Urothelium cell line (cell line): ENCODE results near the gene BEAN1.

Experiments
- DNase-seq: peaks from one replicate; pipeline ENCODE4 v3.0.0; 2011; ENCODE audit warnings: low spot score, mixed read lengths
- FAIRE-seq: peaks from 2 replicates; lab custom pipeline; 2011; peaks lifted over from hg19 to GRCh38; lab: Jason Lieb, UNC

The BEAN1 gene

GRCh38 chr16:66517586-66518263 is 90.6 kb downstream of the BEAN1 start:
- no peak for DNase-seq

DNA sequence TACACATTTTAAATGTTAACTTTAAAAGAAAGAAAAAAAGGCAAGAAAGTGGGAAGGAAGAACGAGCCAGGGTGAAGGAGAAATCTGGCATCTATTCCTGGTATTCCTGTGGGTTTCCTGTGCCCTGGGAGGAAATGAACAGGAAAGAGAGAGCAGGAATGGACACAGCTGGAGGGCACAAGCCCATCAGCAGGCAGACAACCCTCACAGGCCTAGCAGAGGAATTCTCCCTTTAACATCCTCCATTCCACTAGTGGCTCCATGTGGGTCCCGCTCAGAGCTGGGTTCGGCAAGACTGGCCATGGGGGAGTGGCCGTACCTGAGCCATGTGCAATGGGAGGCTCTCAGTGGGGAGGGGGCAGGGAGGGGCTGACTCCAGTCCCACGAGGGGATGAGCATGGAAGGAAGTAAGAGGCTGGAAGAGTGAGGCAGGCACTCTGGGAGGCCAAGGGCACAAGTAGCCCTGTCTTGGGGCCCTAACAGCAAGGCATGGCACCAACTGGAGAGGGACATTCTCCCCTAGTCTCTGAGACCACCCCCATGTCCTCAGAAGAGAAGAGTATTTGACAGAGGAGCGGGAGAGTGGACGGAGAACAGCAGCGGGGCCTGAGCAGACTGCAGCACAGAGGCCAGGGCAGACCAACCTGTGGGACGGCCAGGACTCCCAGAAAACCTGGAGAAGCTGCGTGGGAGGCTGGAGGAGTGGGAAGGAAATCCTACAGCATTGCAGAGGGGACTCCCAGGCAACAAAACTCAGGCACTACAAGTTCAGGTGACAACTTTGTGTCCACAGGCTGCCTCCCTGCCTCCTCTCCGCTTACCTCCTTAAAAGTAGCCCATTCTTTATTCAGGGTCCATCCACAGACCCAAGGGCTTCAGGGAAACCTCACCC is 92.6 kb downstream of the BEAN1 start:
- no peak for FAIRE-seq

More at GRCh38 chr16:66517586-66518263, 90.6 kb downstream of the BEAN1 start:
- FAIRE-seq: no peak

DNA sequence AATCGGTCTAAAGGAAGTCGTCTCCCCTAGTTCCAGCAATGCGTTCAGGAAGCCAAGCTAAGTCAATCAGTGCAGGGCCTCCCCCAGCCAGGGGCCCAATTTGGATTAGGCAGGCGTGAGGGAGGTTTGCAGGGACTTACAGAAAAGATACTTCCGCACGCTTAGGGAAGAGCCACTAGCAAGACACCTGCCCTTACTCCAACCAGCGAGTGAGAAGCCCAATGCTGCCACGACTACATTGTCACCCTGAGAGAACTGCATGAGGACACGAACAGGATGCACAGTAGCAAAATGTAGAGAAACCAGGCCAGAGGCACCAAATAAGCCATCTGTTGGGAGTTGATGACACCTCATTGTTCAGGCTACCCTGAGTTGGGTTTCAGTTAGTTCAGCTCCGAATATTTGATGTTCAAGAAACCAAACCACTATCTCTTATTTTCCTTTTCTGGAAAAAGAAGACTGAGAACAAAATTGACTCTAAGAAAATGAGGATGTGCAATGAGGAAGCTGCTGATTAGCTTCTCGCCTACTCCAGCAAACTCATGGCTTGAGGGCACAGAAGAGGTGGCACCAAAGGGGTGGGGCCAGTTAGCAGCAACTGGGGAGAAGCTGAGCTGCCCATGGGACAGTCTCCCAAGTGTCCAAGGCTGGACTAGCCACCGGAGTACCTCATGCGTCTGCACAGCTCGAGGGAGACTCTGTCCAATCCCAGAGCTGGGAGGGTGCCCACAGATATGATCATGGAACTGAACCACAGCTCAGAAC is 93.5 kb downstream of the BEAN1 start:
- no peak for FAIRE-seq
- no peak for DNase-seq

More for the DNA sequence above, 92.6 kb downstream of the BEAN1 start:
- no peak for DNase-seq

DNA sequence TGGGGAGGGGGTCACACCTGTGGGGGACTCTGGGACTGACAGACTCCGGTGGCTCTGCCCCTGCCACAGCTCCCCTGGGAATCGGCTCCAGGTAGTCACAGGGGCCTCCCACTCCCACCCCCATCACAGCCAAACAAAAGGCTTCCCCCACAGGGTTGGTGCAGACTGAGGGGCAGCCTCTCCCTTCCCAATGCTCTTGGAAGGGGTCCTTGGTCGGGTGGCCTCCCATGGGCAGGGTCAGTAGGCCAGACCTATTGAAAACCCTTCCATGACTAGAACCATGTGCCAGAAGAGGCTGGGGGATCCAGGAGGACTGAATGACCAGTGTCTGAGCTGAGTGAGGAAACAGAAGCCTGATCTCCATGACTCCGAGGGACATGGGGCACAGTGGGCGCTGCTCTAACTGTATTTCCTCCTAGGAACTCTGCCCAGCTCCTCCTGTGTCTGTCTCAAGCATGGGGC is 94.2 kb downstream of the BEAN1 start:
- DNase-seq (no peak), FAIRE-seq (no peak)

GRCh38 chr16:66521951-66522771 is 95.1 kb downstream of the BEAN1 start:
- FAIRE-seq (no peak), DNase-seq (peak; percentile 87)

DNA sequence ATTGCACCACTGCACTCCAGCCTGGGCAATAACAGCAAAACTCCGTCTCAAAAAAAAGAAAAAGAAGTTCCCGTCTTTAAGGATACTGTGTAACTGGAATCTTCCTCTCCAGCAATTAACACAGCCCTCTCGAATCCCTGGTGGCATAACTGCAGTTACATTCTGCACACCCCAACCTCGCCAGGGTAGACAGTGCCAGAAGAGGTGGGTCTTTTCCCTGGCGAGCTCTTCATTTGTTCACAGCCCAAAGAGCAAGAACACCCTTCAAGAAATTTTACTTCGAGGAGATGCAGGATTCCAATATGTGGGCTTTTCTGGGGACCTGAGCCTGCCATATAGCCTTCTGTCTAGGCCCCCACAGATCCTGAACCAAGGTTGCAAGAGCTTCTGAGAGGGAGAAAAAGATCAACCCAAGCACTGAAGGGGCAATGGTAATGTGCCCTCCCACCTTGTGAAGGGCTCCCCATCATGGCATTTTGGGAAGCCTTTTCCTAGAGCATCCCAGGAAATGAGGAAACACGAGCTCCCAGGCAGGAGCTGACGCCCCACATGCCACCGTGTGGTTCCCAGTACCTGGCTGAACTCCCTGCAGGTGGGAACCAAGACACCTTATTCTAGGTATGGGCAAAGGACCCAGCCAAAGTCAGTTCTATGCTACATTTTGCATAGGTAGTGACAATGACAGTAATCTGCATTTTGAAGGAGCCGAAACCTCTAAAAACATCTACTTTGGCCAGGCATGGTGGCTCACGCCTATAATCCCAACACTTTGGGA is 95.9 kb downstream of the BEAN1 start:
- no peak for FAIRE-seq
- DNase-seq: no peak

DNA sequence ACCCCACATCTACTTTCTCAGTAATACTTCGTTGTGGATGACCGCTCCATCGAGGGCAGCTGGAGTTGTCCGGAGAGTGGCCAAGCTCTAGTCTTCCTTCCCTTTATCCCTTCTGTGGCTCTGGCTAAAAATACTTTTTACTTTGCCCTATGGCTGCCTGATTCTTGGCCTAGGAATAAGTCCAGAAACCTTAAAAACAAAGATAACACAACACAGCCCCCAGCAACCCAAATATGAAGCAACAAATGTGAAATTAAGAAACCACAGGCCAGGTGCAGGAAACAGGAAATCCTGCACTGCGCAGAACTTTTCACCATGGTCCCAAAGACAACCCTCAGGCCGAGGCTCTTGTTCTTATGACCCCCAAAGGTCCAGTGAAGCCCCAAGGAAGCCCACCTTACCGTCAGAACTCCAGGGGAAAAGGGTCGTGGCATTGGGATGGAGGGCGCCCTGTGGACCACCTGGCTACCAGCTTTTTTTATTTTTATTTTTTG is 96.8 kb downstream of the BEAN1 start:
- DNase-seq (no peak), FAIRE-seq (no peak)

GRCh38 chr16:66524601-66525164 is 97.6 kb downstream of the BEAN1 start:
- DNase-seq: no peak
- FAIRE-seq: no peak

DNA sequence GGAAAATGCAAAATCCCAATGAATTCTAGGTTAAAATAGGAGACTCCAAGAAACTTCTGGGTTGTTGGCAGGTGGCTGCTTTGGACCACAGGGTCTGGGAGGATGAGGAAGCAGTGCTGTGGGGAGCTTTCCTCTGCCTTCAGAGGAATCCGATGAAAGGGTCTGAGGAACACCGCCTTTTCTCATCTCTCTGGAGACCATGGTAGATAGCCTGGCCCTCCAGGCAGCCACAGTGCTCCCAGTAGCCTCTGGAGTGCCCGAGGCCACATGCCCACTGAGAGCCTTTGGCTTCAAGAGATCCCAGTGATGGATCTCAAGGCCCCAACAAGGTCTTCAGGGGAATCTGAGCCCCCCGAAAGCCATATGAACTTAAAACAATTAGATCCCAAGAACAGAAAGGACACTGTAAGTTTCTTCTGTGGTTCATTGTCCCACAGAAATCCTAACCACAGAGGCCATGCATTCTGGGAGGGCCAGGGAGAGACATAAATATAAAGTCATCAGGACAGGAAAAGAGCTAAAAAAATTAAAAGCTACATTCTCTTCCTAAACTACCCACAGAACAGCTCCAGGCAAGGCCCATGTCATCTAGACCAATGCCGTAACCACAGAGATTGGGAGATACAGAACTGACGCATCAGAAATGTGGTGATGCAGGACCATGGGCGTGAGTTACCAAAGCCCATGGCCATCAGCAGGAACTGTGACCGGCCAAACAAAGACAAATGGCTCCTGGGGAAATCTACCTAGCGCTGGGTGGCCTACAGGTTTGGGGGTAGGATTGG is 98.5 kb downstream of the BEAN1 start:
- DNase-seq: no peak

GRCh38 chr16:66528294-66528693 is 101.2 kb downstream of the BEAN1 start:
- DNase-seq (no peak), FAIRE-seq (no peak)

More for the DNA sequence above, 98.5 kb downstream of the BEAN1 start:
- no peak for FAIRE-seq

DNA sequence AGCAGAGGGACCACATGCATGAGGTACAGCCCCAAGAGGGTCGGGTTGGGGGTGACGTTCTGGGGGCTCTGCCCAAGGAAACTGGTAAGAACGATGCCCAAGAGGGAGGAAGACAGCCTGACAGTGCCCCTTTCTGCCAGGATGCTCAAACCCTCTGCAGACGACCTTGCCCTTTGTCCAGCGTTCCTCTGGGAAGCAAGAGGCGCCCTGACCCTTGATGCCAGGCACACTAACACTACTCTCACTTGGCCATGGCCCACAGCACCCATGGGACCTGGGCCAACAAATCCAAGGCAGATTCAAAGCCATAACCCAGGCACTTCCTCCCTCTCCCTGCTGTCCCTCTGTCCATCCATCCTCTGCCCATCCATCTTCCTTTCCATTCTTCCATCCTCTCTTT is 102.4 kb downstream of the BEAN1 start:
- DNase-seq: no peak
- FAIRE-seq: no peak
